COLO829 (cell line): ENCODE results near the gene TMEM151A.
A peak's percentile ranks its signal among the peaks of the same experiment; 100 is the strongest.

Experiments
- DNase-seq: peaks from one replicate; pipeline ENCODE4 v3.0.0; 2012; ENCODE audit warnings: low spot score

Gene TMEM151A

GRCh38 chr11:66324664-66325063 is 33.0 kb downstream of the TMEM151A start:
- DNase-seq, result no peak

DNA sequence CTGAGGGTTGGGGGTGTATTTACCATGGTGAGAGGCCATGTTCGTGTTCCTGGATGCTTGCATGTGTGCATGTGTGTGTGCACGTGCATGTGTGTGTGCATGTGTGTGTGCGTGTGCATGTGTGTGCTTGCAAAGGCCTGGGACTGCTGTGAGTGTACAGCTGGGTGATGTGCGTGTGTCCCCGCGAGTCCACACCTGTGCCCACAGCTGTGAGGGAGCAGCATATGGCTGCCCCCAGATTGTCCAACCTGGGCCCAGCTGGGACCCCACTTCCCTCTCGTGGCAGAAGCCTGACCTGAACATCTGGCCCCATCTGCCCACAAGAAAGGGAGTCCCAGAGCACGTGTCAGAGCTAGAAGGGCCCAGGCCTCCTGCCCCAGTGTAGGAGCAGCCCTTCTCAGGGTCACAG is 33.6 kb downstream of the TMEM151A start:
- no peak for DNase-seq

- no peak for DNase-seq
These were observed 34.8 kb downstream of the TMEM151A start for GRCh38 chr11:66326261-66327111.

DNA sequence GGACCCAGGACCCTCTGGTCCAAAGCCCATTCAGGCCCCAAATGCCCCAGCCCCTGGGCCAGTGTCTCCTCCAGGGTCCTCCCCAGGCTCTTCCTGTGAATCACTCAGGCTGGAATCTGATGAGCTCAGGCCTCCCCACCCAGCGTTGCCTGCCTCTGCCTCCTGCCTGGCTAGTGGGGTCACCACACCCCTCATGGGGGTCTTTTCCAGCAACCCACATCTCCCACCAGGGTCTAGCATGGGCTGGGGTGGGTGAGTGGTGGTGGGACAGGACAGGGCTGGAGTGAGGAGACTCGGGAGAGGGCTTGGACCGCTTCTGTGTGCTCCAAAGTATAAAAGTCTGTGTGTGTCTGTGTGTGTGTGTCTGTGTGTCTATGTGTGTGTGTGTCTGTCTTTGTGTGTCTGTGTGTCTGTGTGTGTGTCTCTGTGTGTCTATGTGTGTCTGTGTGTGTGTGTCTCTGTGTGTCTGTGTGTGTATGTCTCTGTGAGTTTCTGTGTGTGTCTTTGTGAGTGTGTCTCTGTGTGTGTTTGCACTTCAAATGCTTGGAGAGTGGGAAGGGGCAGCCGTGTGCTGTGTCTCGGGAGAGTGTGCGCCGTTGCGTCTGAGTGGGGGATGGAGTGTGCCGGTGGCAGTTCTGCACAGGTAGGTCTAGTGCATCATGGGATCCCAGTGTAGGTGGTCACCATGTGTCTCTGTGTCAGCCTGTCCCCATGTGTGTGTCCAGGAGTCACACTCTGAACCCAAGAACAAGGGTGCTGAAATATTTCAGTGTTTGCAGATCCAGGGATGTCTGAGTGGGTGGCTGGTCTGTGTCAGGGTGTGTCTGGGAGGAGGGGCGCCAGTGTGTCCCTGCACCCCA is 35.7 kb downstream of the TMEM151A start:
- DNase-seq, result no peak

DNA sequence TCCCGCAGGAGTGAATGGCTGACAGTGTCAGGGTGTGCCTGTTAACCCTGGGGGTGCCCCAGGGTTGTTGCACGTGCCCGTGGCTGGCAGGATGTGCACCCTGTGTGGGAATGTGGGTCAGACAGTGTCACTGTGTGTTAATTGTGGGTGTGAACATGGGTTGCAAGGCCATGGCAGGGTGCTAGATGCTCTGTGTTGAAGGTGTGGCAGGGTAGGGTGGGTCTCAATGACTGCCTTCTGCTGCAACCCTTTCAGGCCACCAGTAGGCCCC is 36.3 kb downstream of the TMEM151A start:
- DNase-seq, result no peak

GRCh38 chr11:66328302-66329144 is 36.8 kb downstream of the TMEM151A start:
- peak; percentile 60 for DNase-seq

DNA sequence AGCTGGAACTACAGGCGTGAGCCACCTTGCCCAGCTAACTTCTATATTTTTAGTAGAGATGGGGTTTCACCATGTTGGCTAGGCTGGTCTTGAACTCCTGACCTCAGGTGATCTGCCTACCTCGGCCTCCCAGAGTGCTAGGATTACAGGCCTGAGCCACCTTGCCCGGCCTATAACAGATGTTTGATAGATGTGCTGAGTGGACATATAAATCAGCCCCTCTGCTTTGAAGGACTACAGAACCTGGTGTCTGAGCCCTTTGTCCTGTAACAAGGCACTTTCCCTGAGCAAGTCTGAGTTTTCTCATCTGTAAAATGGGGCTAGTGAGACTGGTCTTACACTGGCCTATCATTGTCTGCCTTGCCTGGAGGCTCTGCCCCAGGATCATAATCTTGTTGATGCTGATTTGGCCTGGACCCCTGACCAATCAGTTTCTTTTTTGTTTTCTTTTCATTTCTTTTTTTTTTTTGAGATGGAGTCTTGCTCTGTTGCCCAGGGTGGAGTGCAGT is 37.5 kb downstream of the TMEM151A start:
- DNase-seq, result no peak

DNA sequence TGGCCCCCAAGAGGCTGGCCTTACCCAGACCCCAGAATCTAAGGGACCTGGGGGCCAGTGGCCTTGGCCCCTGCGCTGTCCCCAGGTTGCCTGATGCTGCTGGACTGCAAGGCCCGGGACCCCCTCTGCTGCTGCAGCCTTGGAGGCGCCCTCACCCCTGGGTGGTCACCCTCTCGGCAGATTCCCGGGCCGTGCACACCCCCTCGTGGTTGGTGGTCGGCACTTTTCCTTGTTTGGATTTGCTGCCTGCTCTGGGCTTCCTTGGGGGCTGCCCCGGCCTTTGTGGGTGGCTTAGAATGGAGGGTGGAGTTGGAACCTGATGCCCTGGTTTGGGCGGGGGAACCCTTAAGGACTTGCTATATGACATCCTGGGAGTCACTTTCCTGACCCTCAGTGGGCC is 39.2 kb downstream of the TMEM151A start:
- no peak for DNase-seq

- DNase-seq, result no peak
These were observed 40.1 kb downstream of the TMEM151A start for GRCh38 chr11:66331542-66332370.

DNA sequence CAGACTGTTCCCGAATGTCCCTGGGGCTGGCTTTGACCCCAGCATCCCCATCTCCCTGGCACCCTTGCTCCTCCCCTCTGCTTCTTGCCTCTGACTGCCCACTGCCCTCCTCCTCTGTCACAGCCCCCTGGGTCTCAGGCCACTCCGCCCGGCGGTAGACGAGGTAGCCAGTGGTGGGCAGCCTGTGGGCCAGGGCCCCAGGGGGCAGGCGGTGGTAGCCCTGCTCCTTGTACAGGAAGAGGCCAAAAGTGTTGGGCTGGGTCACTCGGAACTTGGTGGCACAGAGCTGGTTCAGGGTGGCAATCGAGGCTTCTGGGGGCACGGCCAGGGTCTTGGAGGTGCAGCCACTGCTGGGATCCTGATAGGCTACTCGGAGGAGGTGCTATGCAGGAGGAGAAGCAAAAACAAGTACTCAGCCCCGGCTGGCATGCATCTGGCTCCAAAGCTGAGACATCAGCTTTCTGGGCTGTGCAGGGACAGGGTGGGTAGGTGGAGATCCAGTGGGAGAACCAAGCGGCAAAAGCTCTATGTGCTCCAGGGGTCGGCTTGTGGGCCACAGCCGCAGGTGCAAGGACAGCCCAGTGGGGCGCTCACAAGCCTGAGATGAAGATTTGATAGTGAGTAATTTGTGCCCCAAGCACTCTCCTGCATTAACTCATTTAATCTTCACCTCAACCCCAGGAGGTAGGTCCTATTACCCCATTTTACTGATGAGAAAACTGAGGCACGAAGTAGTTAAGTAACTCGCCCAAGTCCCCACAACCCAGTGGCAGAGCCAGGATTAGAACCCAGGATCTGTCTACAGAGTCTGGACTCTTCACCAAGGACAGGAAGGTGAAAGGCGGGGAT is 40.9 kb downstream of the TMEM151A start:
- no peak for DNase-seq

GRCh38 chr11:66333220-66333877 is 41.7 kb downstream of the TMEM151A start:
- DNase-seq, result no peak

- DNase-seq, result no peak
These were observed 42.4 kb downstream of the TMEM151A start for GRCh38 chr11:66333896-66334604.

- no peak for DNase-seq
These were observed 43.1 kb downstream of the TMEM151A start for GRCh38 chr11:66334605-66335442.

DNA sequence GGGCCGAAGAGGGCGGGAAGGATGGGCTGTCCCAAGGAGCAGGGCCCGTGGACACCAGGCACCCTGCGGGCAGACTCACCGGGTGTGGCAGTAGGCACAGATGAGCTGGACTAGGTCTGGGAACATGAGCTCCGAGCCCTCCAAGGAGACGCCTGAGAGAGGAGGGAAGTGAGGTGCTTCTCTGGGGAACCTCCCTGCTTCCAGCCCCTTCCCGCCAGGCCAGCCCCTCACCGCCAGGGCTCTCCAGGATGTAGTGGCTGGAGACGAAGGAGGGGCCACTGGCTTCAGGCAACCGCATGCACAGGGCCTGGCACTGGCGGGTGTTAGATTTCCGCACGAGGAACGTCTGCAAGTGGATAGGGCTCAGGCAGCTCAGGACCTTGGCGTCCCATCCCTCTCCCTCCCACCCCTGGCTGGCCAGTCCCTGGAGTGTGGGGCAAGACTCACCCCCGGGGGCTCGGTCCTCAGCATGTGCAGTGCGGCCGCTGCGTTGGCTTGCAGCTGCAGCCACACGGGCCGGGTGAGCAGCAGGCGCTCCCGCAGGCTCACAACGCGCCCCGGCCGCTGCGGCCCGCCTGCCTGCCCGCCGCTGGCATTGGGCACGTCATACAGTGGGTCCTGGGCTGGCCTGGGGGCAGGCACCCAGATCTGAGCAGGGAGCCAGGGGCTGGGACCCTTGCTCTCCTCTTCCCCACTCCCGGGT is 44.0 kb downstream of the TMEM151A start:
- peak; percentile 35 for DNase-seq

GRCh38 chr11:66336234-66337102 is 44.8 kb downstream of the TMEM151A start, which contains the start of gene RIN1:
Gene RIN1 (minus strand): TSS chr11:66336434. CDS start chr11:66336402, 32 bp downstream.
- peak; percentile 97 for DNase-seq

- no peak for DNase-seq
These were observed 45.6 kb downstream of the TMEM151A start for GRCh38 chr11:66337103-66337899.
